NCI-H748 treated with DMSO at 0.1 percent for 48 hours (cell line): Measurements from ENCODE around the gene COL18A1.

ENCODE experiments used
- DNase-seq: peaks from one replicate; lab custom pipeline; 2025; lab: John Stamatoyannopoulos, UW

Gene COL18A1

GRCh38 chr21:45507888-45508508 is 103.0 kb downstream of the COL18A1 start:
- DNase-seq: no peak

DNA sequence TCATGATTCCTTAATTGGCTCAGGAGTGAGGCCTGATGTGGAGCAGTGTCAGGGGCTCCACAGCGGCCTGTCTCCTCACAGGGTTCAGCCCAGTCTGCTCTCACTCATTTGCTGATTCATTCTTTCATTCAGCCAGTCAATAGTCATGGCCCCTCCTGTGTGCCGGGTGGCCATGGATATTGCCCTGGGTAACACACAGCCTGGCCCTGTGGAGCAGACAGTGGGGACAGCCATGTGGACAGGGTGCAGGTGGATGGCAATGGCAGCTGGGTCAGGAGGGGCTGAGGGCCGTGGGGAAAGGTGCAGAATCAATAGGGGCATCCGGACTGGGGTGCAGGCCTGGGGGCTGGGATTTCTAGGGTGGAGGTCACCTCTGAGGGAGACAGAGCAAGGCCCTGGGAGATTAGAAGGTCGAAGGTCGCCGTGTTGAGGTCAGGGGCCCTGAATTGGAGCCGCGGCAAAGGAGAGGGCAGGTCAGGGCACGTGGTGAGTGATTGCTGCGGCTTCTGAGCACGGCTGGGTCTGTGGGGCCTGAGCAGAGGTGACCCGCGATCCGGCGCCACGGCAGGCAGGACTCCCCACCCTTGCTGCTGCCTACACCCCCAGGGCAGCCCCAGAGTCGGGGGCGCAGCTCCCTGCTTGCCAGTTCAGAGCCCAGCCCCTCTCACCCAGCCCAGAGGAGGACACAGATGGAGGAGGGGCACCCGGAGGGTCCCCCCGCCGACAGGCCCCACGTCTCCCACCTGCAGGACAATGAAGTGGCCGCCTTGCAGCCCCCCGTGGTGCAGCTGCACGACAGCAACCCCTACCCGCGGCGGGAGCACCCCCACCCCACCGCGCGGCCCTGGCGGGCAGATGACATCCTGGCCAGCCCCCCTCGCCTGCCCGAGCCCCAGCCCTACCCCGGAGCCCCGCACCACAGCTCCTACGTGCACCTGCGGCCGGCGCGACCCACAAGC is 103.9 kb downstream of the COL18A1 start:
- no peak for DNase-seq

- no peak for DNase-seq
Measured at GRCh38 chr21:45509566-45510465, 104.9 kb downstream of the COL18A1 start.

DNA sequence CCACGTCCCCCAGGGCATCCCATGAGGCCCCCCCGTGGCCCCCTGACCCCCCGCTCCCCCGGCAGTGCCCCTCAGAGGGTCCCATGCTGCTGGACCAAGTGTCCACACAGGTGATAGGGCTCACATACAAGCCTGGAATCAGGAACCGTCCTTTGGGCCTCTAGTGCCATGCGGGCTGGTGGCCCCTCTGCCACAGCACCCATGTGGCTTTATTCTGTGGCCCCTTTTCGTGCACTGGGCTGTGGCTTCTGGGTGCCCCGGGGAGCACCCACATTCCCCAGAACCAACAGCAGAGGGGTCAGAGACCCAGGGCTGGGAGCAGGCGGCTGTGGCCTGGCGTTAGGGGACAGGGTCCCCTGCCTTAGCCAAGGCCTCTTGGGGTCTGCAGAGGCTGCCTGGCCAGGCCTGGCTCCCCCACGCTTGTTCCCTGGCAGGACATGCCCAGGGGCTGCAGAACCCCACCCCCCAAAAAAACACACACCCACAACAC is 105.5 kb downstream of the COL18A1 start:
- no peak for DNase-seq

- DNase-seq: no peak
Measured at GRCh38 chr21:45511007-45511406, 106.0 kb downstream of the COL18A1 start.

DNA sequence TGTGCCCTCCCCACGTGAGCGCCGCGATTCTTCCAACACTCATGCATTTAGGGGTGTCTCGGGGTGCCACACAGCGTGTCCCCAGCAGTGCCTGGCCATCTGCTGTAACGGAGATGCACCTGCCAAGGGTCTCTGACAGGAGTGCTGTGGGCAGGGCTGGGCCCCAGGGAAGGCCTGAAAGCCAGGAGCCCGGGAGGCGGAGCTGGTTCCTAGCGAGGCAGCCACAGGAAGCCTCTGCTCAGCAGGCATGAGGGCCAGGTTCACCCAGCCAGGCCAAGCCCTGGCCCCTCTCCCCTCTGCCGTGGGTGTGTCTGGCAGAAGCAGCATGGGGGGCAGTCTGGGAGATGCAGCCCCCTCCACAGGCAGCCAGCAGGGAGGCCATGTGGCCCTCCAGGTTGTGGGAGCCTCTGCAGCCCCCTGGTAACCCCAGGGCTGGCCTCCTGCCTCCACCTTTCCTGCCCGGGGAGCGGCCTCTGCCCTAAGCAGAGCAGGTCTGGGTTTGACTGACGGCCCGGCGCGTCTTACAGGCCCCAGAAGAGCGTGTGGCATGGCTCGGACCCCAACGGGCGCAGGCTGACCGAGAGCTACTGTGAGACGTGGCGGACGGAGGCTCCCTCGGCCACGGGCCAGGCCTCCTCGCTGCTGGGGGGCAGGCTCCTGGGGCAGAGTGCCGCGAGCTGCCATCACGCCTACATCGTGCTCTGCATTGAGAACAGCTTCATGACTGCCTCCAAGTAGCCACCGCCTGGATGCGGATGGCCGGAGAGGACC is 106.9 kb downstream of the COL18A1 start:
- no peak for DNase-seq

DNA sequence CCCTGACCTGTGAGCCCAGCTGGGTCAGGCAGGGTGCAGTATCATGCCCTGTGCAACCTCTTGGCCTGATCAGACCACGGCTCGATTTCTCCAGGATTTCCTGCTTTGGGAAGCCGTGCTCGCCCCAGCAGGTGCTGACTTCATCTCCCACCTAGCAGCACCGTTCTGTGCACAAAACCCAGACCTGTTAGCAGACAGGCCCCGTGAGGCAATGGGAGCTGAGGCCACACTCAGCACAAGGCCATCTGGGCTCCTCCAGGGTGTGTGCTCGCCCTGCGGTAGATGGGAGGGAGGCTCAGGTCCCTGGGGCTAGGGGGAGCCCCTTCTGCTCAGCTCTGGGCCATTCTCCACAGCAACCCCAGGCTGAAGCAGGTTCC is 107.6 kb downstream of the COL18A1 start:
- no peak for DNase-seq

DNA sequence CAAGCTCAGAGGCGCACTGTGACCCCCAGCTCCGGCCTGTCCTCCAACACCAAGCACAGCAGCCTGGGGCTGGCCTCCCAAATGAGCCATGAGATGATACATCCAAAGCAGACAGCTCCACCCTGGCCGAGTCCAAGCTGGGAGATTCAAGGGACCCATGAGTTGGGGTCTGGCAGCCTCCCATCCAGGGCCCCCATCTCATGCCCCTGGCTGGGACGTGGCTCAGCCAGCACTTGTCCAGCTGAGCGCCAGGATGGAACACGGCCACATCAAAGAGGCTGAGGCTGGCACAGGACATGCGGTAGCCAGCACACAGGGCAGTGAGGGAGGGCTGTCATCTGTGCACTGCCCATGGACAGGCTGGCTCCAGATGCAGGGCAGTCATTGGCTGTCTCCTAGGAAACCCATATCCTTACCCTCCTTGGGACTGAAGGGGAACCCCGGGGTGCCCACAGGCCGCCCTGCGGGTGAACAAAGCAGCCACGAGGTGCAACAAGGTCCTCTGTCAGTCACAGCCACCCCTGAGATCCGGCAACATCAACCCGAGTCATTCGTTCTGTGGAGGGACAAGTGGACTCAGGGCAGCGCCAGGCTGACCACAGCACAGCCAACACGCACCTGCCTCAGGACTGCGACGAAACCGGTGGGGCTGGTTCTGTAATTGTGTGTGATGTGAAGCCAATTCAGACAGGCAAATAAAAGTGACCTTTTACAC is 108.2 kb downstream of the COL18A1 start:
- peak; percentile 14 for DNase-seq

GRCh38 chr21:45513741-45514310 is 108.9 kb downstream of the COL18A1 start:
- no peak for DNase-seq

DNA sequence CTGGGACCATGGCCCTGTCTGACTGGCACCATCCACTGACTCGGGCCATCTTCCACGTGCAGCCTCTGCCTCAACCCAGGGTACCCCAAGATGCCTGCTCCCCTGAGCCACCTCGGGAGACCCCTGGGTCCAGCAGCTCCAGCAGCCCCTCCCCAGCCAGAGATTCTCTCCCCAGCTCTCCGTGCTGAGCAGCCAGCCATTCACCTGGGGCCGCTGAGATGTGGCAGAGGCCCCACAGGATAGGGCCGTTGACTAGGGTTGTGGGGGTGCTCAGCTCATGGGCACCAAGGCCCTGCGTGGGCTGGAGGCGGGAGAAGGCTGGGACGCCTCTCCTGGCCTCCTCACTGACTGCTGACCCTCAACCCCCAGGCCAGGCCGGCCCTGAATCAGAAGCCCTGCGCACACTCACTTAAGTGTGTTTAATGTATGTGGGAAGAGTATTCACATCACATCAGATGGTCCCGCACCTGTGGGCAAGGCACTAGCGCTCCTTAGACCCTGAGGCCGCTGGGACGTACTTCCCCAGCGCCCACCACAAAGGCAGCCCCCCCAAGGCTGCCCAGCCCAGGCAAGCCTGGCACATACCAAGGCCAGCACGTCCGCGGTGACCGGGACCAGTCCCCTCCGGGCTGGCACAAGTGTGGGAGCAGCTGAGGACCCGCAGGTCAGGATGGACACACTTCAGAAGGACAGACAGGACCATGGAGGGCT is 109.5 kb downstream of the COL18A1 start:
- DNase-seq: no peak

- DNase-seq: no peak
Measured at GRCh38 chr21:45515241-45516061, 110.5 kb downstream of the COL18A1 start.

- no peak for DNase-seq
Measured at GRCh38 chr21:45516071-45516670, 111.2 kb downstream of the COL18A1 start.

DNA sequence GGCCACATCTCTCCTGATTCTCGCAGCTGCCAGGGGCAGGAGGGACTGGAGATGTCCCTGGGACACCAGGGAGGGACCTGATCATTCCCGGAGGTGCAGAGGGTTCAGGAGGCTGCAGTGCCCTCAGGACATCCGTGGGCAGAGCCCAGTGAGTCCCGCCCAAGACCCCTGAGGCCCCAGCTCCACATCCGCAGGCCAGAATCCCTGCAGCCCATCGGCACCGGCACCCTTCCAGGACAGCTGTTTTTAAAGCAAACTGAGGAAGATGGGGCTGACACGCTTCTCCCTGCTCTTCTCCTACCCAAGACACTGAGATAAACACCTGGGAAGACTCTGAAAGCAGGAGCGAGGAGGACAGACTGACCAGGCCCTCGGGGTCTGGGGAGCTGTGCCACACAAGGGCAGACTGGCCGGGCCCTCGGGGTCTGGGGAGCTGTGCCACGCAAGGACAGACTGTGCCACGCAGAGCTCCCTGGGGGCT is 111.7 kb downstream of the COL18A1 start:
- DNase-seq: no peak

- DNase-seq: no peak
Measured at GRCh38 chr21:45517249-45518065, 112.5 kb downstream of the COL18A1 start.

- DNase-seq: no peak
Measured at GRCh38 chr21:45518742-45519141, 113.8 kb downstream of the COL18A1 start.

DNA sequence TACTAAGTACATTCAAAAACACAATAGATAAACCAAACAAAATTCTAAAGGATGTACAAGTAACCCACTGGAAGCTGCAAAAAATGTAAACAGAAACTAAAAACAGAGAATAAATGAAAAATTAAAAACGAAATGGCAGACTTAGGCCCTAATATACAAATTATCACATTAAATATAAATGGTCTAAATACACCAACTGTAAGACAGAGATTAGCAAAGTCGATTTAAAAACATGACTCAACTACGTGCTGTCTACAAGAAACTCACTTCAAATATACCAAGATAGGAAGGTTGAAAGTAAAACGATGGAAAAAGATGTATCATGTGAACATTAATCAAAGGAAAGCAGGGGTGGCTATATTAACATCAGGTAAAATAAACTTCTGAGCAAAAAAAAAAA is 114.2 kb downstream of the COL18A1 start:
- no peak for DNase-seq

GRCh38 chr21:45521241-45521640 is 116.3 kb downstream of the COL18A1 start:
- DNase-seq: no peak
